Uterus (tissue), 4 donors: ENCODE results near the gene HOMER2. TPM values are rescaled to one million over a fixed set of nuclear protein-coding genes. Genes with fewer than 3 reads are reported as not detected.

Experiments
- DNase-seq, 2 donors: peaks; one replicate each; pipeline ENCODE4 v3.0.0-alpha.2; 2019 to 2020
- H3K27ac ChIP-seq, 2 donors: fragments of 200-600 bp; sonication (generic); 1 replicate in 1 of 2; 2 replicates in 1 of 2; pipeline ENCODE4 v1.5.1; 2016 to 2018
- H3K27me3 ChIP-seq, 2 donors: fragments of 200-600 bp; sonication (generic); one replicate each; pipeline ENCODE4 v1.5.1; 2018 to 2019; ENCODE audit warnings: control low read depth in 1 of 2
- H3K36me3 ChIP-seq, 2 donors: fragments of 200-600 bp; sonication (generic); one replicate each; pipeline ENCODE4 v1.5.1; 2019; ENCODE audit warnings: control low read depth in 1 of 2
- H3K4me1 ChIP-seq, 2 donors: fragments of 200-600 bp; sonication (generic); one replicate each; pipeline ENCODE4 v1.5.1; 2018 to 2019; ENCODE audit warnings: control low read depth in 1 of 2
- H3K4me3 ChIP-seq, 2 donors: fragments of 200-600 bp; sonication (generic); 1 replicate in 1 of 2; 2 replicates in 1 of 2; pipeline ENCODE4 v1.5.1; 2018 to 2019; ENCODE audit warnings: mild to moderate bottlenecking in 1 of 2
- H3K9me3 ChIP-seq, 2 donors: fragments of 200-600 bp; sonication (generic); one replicate each; pipeline ENCODE4 v1.5.1; 2019; ENCODE audit warnings: control low read depth in 1 of 2
- POLR2A ChIP-seq, 2 donors: fragments of 450-650 bp; IDR thresholded peaks; one replicate each; pipeline ENCODE4 v1.6.1; 2016; ENCODE audit warnings: antibody characterized with exemption in 2 of 2, mild to moderate bottlenecking in 1 of 2, moderate library complexity in 1 of 2
- intact Hi-C: fragments of 100-400 bp; cut with DNase I; formaldehyde crosslinking; loops from one replicate; pipeline ENCODE4 v1.15.1; 2023; ENCODE audit warnings: low total_unique reads
- total RNA-seq, 4 donors: library from RNA; depleted of rRNA in 3 of 4; stranded (reverse); fragments of >200 nt in 3 of 4; gene quantifications; one replicate each; pipeline versions ENCODE4 v1.1.0 to v1.2.4, GENCODE V29; 2014 to 2023
- TF ChIP-seq, protein P1 (sequence below), 4 experiments: fragments of 200-600 bp in 2 of 4; fragments of 450-650 bp in 2 of 4; sonication (generic) in 2 of 4; IDR thresholded peaks; one replicate each; pipeline ENCODE4 v1.5.1; 2016 to 2019; ENCODE audit warnings: antibody characterized with exemption in 4 of 4, mild to moderate bottlenecking in 2 of 4, moderate library complexity in 1 of 4
- donor health status: DM: yes; HTN: yes; CAD: no.

Gene HOMER2
- total RNA-seq, 4 donors from 2014 or later, result 5.1 to 50.0 (median 10.6) TPM

DNA sequence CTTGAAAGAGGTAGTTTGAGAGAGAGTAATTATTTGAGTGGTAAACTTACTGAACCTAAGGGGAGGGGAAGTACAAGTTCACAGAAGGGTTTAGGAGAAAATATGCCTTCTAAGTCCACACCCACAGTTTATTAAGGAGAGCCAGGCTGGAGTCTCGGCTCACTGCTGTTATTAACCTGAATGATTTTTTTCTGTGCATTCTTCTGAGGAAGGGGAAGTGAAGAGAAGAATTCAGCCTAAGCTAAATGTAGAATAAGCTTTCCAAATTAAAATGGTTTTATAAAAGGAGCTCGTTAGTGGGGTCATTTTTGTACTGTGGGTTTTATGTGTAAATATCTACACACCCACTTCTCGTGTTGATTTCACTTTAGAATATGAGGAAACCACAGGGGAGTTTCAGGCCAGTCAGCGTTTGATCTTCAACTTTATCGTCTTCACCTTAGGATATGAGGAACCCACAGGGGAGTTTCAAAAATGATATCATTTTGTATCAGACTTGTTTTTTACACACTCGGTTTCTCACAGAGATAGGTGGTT is 141.6 kb downstream of the HOMER2 start:
- H3K27me3 ChIP-seq, result no peaks in the 10 kb centered on the region
- TF ChIP-seq, protein P1, sequence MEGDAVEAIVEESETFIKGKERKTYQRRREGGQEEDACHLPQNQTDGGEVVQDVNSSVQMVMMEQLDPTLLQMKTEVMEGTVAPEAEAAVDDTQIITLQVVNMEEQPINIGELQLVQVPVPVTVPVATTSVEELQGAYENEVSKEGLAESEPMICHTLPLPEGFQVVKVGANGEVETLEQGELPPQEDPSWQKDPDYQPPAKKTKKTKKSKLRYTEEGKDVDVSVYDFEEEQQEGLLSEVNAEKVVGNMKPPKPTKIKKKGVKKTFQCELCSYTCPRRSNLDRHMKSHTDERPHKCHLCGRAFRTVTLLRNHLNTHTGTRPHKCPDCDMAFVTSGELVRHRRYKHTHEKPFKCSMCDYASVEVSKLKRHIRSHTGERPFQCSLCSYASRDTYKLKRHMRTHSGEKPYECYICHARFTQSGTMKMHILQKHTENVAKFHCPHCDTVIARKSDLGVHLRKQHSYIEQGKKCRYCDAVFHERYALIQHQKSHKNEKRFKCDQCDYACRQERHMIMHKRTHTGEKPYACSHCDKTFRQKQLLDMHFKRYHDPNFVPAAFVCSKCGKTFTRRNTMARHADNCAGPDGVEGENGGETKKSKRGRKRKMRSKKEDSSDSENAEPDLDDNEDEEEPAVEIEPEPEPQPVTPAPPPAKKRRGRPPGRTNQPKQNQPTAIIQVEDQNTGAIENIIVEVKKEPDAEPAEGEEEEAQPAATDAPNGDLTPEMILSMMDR (IDR thresholded peaks at IDR 0.05), result no peak
- no peak for TF ChIP-seq POLR2A (IDR thresholded peaks at IDR 0.05)
- peak overlapping the region; percentile 99 to 100 for H3K27ac ChIP-seq
- DNase-seq, result no peak
- H3K36me3 ChIP-seq, result no peaks in the 10 kb centered on the region
- H3K9me3 ChIP-seq, result no peaks in the 10 kb centered on the region
- H3K4me1 ChIP-seq, result peaks cover 4 to 5% of the 10 kb centered on the region in 2 donors
- peak overlapping the region; percentile 82 to 99 for H3K4me3 ChIP-seq
- intact Hi-C loops, result no loop called here

DNA sequence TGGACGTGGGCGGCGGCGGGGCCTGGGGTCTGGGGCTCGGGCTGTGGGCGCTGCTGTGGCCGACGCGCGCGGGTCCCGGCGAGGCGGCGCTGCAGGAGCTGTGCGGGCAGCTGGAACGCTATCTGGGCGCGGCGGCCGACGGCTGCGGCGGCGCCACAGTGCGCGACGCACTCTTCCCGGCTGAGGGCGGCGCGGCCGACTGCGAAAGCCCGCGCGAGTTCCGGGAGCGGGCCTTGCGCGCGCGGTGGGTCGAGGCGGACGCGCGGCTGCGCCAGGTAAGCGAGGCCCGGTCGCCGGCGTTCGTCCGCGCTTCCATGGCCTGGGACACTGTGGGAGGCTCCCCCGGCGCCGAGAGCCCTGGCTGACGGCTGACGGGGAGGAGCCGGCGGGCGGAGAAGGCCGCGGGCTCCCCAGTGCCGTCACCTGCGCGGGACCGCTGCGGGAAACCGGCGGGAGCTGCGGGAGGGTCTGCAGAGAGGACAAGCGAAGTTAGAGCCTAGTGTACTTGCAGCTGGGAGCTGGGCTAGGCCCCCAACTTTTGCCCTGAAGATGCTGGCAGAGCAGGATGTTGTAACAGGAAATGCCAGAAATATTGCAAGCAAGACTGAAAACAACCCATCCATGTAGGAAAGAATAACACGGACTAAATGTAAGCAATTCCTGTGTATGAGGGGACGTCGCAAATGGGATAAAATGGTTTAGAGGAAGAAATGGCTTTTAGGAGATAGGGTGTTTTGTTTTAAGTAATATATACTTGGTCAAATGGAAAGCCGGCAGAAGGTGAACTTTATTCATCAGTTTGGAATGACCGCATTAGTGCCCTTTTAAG is 142.2 kb downstream of the HOMER2 start:
- TF ChIP-seq, protein P1 (IDR thresholded peaks at IDR 0.05), result no peak
- no peak for TF ChIP-seq POLR2A (IDR thresholded peaks at IDR 0.05)
- peak overlapping the region; percentile 99 to 100 for H3K27ac ChIP-seq
- peak overlapping the region; percentile 82 to 99 for H3K4me3 ChIP-seq
- peaks cover 4 to 5% of the 10 kb centered on the region in 2 donors for H3K4me1 ChIP-seq
- DNase-seq, result peak; percentile 21 to 23
- no peaks in the 10 kb centered on the region for H3K36me3 ChIP-seq
- intact Hi-C loops, result no loop called here
- H3K27me3 ChIP-seq, result no peaks in the 10 kb centered on the region
- no peaks in the 10 kb centered on the region for H3K9me3 ChIP-seq

DNA sequence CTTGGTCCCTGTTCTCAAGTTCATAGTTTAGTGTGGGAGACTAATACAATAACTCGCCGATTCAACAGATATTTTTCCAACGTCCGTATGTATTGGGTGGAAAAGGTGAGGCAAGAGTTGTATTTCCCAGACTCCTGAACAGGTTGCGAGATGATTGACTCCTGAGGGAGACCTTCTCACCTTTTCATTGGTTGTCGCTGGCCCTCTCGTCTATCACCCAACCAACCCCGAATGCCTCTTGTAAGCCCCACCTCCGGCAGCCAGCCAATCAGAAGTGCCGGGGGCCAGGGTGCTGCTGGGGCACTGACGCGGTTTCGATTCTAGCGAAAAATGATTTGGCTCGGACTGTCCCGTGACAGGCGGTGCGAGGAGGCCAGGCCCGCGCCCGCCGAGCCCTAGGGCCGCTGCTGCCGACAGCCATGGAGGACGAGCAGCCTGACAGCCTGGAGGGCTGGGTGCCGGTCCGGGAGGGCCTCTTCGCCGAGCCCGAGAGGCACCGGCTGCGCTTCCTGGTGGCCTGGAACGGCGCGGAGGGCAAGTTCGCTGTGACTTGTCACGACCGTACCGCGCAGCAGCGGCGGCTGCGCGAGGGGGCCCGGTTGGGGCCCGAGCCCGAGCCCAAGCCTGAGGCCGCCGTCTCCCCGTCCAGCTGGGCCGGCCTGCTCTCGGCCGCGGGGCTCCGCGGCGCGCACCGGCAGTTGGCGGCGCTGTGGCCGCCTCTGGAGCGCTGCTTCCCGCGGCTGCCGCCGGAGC is 143.0 kb downstream of the HOMER2 start, which contains the start of gene WHAMM:
TSS of gene WHAMM (plus strand) at position 321 of the 753 bp plus-strand sequence. CDS start at position 420, 99 bp downstream.
- intact Hi-C loops, result loop anchor here (10.0 kb wide), 1 partner anchor 55 kb away; no protein-coding TSS in a partner anchor
- peak; percentile 94 to 98 for TF ChIP-seq POLR2A (IDR thresholded peaks at IDR 0.05)
- TF ChIP-seq, protein P1 (IDR thresholded peaks at IDR 0.05), result peak in 2 of 4 experiments; percentile 27 to 32
- peak; percentile 98 to 99 for DNase-seq
- peak within 1 kb of the TSS; percentile 82 to 99 for H3K4me3 ChIP-seq
- H3K27me3 ChIP-seq, result no peaks in the 10 kb centered on the region
- H3K4me1 ChIP-seq, result peaks cover 4 to 5% of the 10 kb centered on the region in 2 donors
- no peaks in the 10 kb centered on the region for H3K36me3 ChIP-seq
- H3K9me3 ChIP-seq, result no peaks in the 10 kb centered on the region
- peak within 1 kb of the TSS; percentile 99 to 100 for H3K27ac ChIP-seq

DNA sequence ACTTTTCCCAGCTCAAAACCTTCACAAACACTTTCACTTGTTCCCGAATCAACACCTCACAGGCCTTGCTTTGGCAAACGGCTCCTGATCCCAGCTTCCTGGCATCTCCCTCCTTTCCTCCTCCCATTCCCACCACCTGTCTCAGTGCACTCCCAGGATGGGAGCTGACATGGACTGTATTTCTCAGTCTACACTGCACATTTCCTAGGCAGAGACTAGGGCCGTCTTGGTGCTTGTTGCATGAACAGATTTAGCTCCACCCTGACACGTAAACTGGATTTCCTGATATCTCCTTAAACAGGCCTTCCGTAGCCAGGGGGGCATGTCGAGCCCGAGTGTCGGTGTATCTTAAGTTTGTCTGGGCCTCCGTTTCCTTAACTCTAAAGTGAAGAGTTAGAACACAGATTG is 143.9 kb downstream of the HOMER2 start:
- intact Hi-C loops, result loop anchor here (10.0 kb wide), 1 partner anchor 54 kb away; no protein-coding TSS in a partner anchor
- no peak overlapping the region for H3K4me3 ChIP-seq
- no peaks in the 10 kb centered on the region for H3K36me3 ChIP-seq
- no peaks in the 10 kb centered on the region for H3K9me3 ChIP-seq
- TF ChIP-seq, protein P1 (IDR thresholded peaks at IDR 0.05), result no peak
- no peak for TF ChIP-seq POLR2A (IDR thresholded peaks at IDR 0.05)
- peak overlapping the region in 1 of 2 donors; percentile 100 for H3K27ac ChIP-seq
- peaks cover 4 to 5% of the 10 kb centered on the region in 2 donors for H3K4me1 ChIP-seq
- H3K27me3 ChIP-seq, result no peaks in the 10 kb centered on the region
- no peak for DNase-seq
